Erythroblast (primary cell): ENCODE data around the gene ZNF23.

ENCODE experiments used
- GATA1 ChIP-seq: IDR thresholded peaks from 2 replicates; pipeline ENCODE4 v1.6.1; 2011; ENCODE audit warnings: low read depth, mild to moderate bottlenecking, control low read depth, low read length, moderate library complexity
- POLR2A ChIP-seq: IDR thresholded peaks from 2 replicates; pipeline ENCODE4 v1.6.1; 2011; ENCODE audit warnings: mild to moderate bottlenecking, low read length

DNA sequence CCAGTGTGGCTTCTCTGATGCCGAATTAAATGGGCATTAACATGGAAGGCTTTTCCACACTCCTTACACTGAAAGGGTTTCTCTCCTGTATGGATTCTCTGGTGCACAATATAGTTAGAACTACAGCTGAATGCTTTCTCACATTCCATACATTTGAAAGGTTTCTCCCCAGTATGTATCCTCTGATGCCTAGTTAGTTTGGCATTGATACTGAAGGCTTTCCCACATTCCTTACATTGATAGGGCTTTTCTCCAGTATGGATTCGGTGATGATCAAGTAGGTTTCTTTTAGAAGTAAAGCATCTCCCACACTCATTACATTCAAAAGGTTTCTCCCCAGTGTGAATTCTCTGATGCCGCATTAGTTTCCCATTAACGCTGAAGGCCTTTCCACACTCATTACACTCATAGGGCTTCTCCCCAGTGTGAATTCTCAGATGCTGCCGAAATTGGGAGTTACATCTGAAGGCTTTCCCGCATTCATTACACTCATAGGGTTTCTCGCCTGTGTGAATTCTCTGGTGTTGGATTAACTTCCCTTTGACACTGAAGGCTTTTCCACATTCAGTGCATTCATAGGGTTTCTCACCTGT is 13.7 kb downstream of the ZNF23 start:
- no peak for TF ChIP-seq POLR2A
- TF ChIP-seq GATA1 = no peak
